Renal cortex interstitium (tissue), 11 donors: ENCODE results near the gene GRK5. TPM values are rescaled to one million over a fixed set of nuclear protein-coding genes. Genes with fewer than 3 reads are reported as not detected.

Experiments
- DNase-seq, 11 donors: peaks; one replicate each; pipeline ENCODE4 v3.0.0-alpha.2; 2013; ENCODE audit warnings: low read depth in 9 of 11, low spot score in 4 of 11; ENCODE audit errors: extremely low read depth in 1 of 11
- polyA plus RNA-seq, 3 donors: library from polyadenylated mRNA; unstranded; fragments of 120-200 nt; gene quantifications; one replicate each; pipeline ENCODE4 v1.2.1, GENCODE V29; 2013; ENCODE audit not compliant: insufficient read length in 3 of 3

Gene GRK5
- polyA plus RNA-seq, 3 donors = 16.7 to 19.1 (median 17.5) TPM

- DNase-seq = no peak
These were observed 77.3 kb downstream of the GRK5 start for GRCh38 chr10:119284679-119285096.

GRCh38 chr10:119285495-119286267, 78.3 kb downstream of the GRK5 start:
- DNase-seq = no peak

- no peak for DNase-seq
These were observed 79.1 kb downstream of the GRK5 start for GRCh38 chr10:119286516-119286915.

- DNase-seq = no peak
These were observed 79.7 kb downstream of the GRK5 start for GRCh38 chr10:119286983-119287633.

- DNase-seq = no peak
These were observed 81.2 kb downstream of the GRK5 start for GRCh38 chr10:119288574-119289001.

- DNase-seq = no peak
These were observed 82.0 kb downstream of the GRK5 start for GRCh38 chr10:119289227-119289920.

- DNase-seq = no peak
These were observed 83.1 kb downstream of the GRK5 start for GRCh38 chr10:119290301-119291048.

- DNase-seq = no peak
These were observed 84.0 kb downstream of the GRK5 start for GRCh38 chr10:119291223-119291900.

- DNase-seq = no peak
These were observed 85.8 kb downstream of the GRK5 start for GRCh38 chr10:119292968-119293760.

GRCh38 chr10:119296703-119297102, 89.3 kb downstream of the GRK5 start:
- DNase-seq = no peak

- no peak for DNase-seq
These were observed 90.0 kb downstream of the GRK5 start for GRCh38 chr10:119297207-119297968.

- no peak for DNase-seq
These were observed 91.4 kb downstream of the GRK5 start for GRCh38 chr10:119298810-119299209.

GRCh38 chr10:119299531-119299930, 92.2 kb downstream of the GRK5 start:
- no peak for DNase-seq

GRCh38 chr10:119301397-119301796, 94.0 kb downstream of the GRK5 start:
- no peak for DNase-seq

GRCh38 chr10:119302172-119302571, 94.8 kb downstream of the GRK5 start:
- no peak for DNase-seq

GRCh38 chr10:119302591-119303253, 95.4 kb downstream of the GRK5 start:
- DNase-seq = no peak

GRCh38 chr10:119303886-119304285, 96.5 kb downstream of the GRK5 start:
- DNase-seq = no peak
